HG03097 (cell line): ENCODE measurements around the gene ZNF487.
A peak's percentile ranks its signal among the peaks of the same experiment; 100 is the strongest.
"Not testable (repeated sequence)": the region's sequence is repeated elsewhere in the genome, so short reads cannot be mapped to it uniquely, and the experiment has no call there.

Source experiments
- ATAC-seq: cut with Tn5 transposase; IDR thresholded peaks from one replicate; pipeline ENCODE4 v1.9.1; 2021; ENCODE audit not compliant: unreplicated experiment, low FRiP score

ZNF487 gene

GRCh38 chr10:43430926-43431663 lies 5.8 kb upstream of the ZNF487 start:
- no peak for ATAC-seq

- no peak for ATAC-seq
Measured at GRCh38 chr10:43437141-43437870, 395 bp downstream of the ZNF487 start.

DNA sequence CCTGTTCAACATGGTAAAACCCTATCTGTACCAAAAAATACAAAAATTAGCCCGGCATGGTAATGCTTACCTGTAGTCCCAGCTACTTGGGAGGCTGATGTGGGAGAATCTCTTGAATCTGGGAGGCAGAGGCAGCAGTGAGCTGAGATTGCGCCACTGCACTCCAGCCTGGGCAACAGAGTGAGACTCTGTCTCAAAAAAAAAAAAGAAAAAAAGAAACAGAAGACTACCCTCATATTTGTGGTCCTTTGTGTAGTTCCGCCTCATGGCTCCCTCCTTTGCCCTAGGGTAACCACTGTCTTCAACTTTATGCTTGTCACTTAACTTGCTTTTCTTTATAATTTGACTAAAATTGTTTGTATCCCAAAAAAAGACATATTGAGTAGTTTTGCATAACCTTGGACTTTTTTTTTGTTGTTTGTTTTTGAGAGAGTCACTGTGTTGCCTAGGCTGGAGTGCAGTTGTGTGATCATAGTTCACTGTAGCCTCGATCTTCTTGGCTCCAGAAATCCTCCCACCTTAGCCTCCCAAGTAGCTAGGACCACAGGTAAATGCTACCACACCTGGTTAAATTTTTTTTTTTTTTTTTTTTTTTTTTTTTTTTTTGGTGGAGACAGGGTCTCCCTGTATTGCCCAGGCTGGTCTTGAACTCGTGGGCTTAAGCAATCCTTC lies 3.7 kb downstream of the ZNF487 start:
- no peak for ATAC-seq

DNA sequence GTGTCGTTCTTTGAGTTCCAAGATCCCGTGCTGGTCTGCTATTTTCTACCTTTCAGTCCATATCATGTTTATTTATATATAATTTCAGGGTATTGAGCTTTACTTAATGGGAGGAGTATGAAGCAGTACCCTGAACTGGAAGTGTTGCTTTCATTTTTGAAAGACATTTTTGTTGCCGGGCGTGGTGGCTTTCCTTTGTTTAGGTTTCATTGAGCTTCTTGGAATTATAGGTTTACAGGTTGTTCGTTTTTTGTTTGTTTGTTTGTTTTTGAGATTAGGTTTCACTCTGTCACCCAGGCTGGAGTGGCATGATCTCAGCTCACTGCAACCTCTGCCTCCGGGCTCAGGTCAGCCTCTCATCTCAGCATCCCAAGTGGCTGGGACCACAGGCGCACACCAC lies 7.4 kb downstream of the ZNF487 start:
- no peak for ATAC-seq

GRCh38 chr10:43444897-43445466 lies 8.1 kb downstream of the ZNF487 start:
- ATAC-seq, result no peak

DNA sequence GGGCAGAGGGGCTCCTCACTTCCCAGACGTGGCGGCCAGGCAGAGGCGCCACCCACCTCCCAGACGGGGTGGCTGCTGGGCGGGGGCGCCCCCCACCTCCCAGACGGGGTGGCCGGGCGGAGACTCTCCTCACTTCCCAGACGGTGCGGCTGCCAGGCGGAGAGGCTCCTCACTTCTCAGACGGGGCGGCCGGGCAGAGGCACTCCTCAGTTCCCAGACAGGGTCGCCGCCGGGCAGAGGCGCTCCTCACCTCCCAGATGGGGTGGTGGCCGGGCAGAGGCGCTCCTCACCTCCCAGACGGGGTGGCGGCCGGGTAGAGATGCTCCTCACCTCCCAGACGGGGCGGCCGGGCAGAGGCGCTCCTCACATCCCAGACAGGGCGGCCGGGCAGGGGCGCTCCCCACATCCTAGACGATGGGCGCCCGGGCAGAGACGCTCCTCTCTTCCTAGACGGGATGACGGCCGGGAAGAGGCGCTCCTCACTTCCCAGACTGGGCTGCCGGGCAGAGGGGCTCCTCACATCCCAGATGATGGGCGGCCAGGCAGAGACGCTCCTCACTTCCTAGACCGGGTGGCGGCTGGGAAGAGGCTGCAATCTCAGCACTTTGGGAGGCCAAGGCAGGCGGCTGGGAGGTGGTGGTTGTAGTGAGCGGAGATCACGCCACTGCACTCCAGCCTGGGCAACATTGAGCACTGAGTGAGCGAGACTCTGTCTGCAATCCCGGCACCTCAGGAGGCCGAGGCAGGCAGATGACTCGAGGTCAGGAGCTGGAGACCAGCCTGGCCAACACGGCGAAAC lies 9.5 kb downstream of the ZNF487 start:
- not testable (repeated sequence) for ATAC-seq

- no peak for ATAC-seq
Measured at GRCh38 chr10:43448742-43449141, 11.8 kb downstream of the ZNF487 start.

DNA sequence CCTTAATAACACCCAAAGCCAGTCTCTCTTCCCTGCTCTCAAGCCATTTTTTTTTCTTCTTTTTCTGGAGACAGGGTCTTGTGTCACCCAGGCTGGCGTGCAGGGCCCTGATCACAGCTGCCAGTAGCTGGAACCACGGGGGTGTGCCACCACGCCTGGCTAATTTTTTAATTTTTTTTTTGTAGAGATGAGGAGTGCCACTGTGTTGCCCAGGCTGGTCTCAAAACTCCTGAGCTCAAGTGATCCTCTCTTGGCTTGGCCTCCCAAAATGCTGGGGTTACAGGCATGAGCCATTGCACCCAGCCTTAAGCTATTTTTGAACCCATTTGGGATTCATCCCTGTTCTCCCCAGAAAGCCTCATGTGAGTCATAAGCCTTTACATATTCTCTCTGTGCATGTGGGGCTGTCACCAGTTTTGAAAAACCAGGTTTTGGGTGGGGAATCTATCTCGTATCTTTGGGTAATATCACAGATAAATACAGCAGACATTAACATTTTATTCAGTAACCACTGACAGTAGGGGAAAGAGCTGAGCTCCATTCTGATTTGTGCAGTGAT lies 15.5 kb downstream of the ZNF487 start:
- ATAC-seq, result no peak

DNA sequence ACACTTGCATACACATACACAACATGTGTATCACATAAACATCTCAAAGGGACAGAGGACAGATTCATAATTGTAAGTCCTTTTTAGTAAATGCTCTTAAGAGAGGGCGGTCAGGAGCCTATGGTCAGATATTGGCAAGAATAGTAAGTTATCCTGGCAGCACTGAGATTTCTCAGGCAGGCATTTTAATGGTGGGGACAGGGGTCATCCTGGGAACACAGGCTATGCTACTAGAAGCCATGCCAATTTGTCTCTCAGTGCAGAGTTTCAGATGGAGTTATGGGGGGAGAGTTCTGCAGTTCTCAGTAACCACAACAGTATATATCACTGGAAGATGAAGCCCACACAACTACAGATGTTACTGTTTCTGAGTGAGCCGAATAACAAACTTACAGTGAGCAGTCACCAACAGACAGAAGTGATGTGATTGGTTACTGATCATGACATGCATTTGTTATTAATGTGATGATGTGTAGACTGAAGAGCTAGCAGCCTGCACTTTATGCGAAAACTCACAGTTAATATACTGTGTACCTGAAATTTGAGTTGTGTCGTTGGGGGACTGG lies 16.4 kb downstream of the ZNF487 start:
- ATAC-seq, result no peak

- not testable (repeated sequence) for ATAC-seq
Measured at GRCh38 chr10:43454025-43454424, 17.1 kb downstream of the ZNF487 start.

DNA sequence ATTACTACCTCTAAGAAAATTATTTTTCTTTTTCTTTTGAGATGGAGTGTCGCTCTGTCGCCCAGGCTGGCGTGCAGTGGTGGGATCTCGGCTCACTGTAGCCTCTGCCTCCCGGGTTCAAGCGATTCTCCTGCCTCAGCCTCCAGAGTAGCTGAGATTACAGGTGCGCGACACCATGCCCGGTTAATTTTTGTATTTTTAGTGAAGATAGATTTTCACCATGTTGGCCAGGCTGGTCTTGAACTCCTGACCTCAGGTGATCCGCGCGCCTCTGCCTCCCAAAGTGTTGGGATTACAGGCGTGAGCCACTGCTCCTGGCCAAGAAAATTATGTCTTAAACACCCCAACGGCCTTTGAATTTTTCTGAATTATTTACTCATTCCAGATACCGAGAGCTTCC lies 19.6 kb downstream of the ZNF487 start:
- not testable (repeated sequence) for ATAC-seq

DNA sequence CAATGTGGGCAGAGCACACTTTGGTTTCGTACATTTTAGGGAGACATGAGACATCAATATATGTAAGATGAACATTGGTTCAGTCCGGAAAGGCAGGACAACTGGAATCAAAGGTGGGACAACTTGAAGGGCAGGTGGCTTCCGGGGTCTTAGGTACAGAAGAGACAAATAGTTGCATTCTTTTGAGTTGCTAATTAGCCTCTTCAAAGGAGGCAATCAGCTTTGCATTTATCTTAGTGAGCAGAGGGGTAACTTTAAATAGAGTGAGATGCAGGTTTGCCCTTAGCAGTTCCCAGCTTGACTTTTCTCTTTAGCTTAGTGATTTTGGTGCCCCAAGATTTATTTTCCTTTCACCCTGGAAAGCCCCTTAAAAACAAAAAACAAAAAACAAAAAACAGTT lies 21.3 kb downstream of the ZNF487 start:
- no peak for ATAC-seq

DNA sequence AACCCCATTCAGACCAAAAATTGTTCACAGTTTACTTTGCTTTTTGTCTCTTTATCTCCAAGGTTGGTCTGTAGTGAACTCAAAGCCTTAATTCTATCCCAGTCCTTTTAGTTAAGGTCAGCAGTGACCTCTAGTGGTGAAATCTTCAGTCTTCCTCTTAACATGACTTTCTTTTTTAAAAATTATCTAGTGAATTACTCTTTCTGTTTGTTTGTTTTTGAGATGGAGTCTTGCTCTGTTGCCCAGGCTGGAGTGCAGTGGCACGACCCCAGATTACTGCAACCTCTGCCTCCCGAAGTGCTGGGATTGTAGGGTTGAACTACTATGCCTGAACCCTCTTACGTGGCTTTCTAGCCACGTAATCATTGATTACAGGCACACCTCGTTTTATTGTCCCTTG lies 25.0 kb downstream of the ZNF487 start:
- peak; percentile 52 for ATAC-seq

DNA sequence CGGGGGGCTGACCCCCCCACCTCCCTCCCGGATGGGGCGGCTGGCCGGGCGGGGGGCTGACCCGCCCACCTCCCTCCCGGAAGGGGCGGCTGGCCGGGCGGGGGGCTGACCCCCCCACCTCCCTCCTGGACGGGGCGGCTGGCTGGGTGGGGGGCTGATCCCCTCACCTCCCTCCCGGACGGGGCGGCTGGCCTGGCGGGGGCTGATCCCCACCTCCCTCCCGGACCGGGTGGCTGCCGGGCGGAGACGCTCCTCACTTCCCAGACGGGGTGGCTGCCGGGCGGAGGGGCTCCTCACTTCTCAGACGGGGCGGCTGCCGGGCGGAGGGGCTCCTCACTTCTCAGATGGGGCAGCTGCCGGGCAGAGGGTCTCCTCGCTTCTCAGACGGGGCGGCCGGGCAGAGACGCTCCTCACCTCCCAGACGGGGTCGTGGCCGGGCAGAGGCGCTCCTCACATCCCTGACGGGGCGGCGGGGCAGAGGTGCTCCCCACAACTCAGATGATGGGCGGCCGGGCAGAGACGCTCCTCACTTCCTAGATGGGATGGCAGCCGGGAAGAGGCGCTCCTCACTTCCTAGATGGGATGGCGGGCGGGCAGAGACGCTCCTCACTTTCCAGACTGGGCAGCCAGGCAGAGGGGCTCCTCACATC lies 28.3 kb downstream of the ZNF487 start:
- not testable (repeated sequence) for ATAC-seq

DNA sequence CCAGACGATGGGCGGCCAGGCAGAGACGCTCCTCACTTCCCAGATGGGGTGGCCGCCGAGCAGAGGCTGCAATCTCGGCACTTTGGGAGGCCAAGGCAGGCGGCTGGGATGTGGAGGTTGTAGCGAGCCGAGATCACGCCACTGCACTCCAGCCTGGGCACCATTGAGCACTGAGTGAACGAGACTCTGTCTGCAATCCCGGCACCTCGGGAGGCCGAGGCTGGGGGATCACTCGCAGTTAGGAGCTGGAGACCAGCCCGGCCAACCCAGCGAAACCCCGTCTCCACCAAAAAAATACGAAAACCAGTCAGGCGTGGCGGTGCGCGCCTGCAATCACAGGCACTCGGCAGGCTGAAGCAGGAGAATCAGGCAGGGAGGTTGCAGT lies 28.8 kb downstream of the ZNF487 start:
- not testable (repeated sequence) for ATAC-seq

DNA sequence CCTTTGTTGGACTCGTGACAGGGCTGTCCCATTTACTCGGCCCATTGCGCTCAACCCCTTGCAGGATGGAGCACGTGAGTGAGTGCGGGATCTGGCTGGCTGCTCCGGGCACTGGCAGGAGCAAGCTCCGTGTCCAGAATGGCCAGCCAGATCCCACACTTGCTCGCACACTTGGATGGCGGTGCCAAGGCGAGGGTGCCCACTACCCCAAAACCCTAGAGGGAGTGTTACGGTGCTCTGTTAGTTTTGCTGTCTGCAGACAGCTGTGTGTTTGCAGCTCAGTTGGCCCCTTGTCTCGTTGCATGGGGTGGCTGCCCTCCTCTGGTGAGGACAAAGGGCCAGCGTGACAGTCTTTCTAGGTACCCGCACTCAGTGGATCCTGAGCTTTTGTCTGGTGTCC lies 34.2 kb downstream of the ZNF487 start:
- no peak for ATAC-seq

- ATAC-seq, result no peak
Measured at GRCh38 chr10:43471935-43472720, 35.2 kb downstream of the ZNF487 start.

- no peak for ATAC-seq
Measured at GRCh38 chr10:43479275-43479674, 42.4 kb downstream of the ZNF487 start.
